ENCODE data around the gene CA5B. TPM values are rescaled to one million over a fixed set of nuclear protein-coding genes. Genes with fewer than 3 reads are reported as not detected.

Gene CA5B
- total RNA-seq, 1 donor from 2014 or later, result 7.5 TPM

- H3K27me3 Mint-ChIP-seq (ENCODE audit: low read depth), result peaks cover 5% of the 10 kb centered on the region
- no peaks in the 10 kb centered on the region for H3K36me3 Mint-ChIP-seq (ENCODE audit: low read depth)
- H3K27ac Mint-ChIP-seq (ENCODE audit: unreplicated experiment), result no peak overlapping the region
- peaks cover 17% of the 10 kb centered on the region for H3K4me1 Mint-ChIP-seq (ENCODE audit: low read depth)
- no peak for DNase-seq (ENCODE audit: low spot score)
- H3K9me3 Mint-ChIP-seq (ENCODE audit: low read depth), result no peaks in the 10 kb centered on the region
- TF ChIP-seq, protein P1, sequence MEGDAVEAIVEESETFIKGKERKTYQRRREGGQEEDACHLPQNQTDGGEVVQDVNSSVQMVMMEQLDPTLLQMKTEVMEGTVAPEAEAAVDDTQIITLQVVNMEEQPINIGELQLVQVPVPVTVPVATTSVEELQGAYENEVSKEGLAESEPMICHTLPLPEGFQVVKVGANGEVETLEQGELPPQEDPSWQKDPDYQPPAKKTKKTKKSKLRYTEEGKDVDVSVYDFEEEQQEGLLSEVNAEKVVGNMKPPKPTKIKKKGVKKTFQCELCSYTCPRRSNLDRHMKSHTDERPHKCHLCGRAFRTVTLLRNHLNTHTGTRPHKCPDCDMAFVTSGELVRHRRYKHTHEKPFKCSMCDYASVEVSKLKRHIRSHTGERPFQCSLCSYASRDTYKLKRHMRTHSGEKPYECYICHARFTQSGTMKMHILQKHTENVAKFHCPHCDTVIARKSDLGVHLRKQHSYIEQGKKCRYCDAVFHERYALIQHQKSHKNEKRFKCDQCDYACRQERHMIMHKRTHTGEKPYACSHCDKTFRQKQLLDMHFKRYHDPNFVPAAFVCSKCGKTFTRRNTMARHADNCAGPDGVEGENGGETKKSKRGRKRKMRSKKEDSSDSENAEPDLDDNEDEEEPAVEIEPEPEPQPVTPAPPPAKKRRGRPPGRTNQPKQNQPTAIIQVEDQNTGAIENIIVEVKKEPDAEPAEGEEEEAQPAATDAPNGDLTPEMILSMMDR (IDR thresholded peaks at IDR 0.05), result no peak
- H3K4me3 Mint-ChIP-seq (ENCODE audit: unreplicated experiment), result no peak overlapping the region
Measured at GRCh38 chrX:15714529-15714928, 23.5 kb upstream of the CA5B start.

GRCh38 chrX:15718283-15718970, 19.6 kb upstream of the CA5B start:
- Mint-ChIP-seq H3K4me1 (ENCODE audit: low read depth) (peaks cover 22% of the 10 kb centered on the region), H3K4me3 (ENCODE audit: unreplicated experiment) (no peak overlapping the region), H3K27me3 (ENCODE audit: low read depth) (peaks cover 5% of the 10 kb centered on the region), H3K9me3 (ENCODE audit: low read depth) (no peaks in the 10 kb centered on the region), H3K27ac (ENCODE audit: unreplicated experiment) (no peak overlapping the region), H3K36me3 (ENCODE audit: low read depth) (no peaks in the 10 kb centered on the region)
- TF ChIP-seq, protein P1 (IDR thresholded peaks at IDR 0.05), result no peak
- DNase-seq (ENCODE audit: low spot score), result no peak

- H3K4me1 Mint-ChIP-seq (ENCODE audit: low read depth), result peaks cover 21% of the 10 kb centered on the region
- no peak for DNase-seq (ENCODE audit: low spot score)
- H3K4me3 Mint-ChIP-seq (ENCODE audit: unreplicated experiment), result no peak overlapping the region
- no peaks in the 10 kb centered on the region for H3K36me3 Mint-ChIP-seq (ENCODE audit: low read depth)
- no peak overlapping the region for H3K27ac Mint-ChIP-seq (ENCODE audit: unreplicated experiment)
- H3K9me3 Mint-ChIP-seq (ENCODE audit: low read depth), result no peaks in the 10 kb centered on the region
- TF ChIP-seq, protein P1 (IDR thresholded peaks at IDR 0.05), result no peak
- peaks cover 5% of the 10 kb centered on the region for H3K27me3 Mint-ChIP-seq (ENCODE audit: low read depth)
Measured at GRCh38 chrX:15719324-15719968, 18.6 kb upstream of the CA5B start.

GRCh38 chrX:15721911-15722310, 16.2 kb upstream of the CA5B start:
- Mint-ChIP-seq H3K27me3 (ENCODE audit: low read depth) (peaks cover 5% of the 10 kb centered on the region), H3K36me3 (ENCODE audit: low read depth) (no peaks in the 10 kb centered on the region), H3K9me3 (ENCODE audit: low read depth) (no peaks in the 10 kb centered on the region), H3K27ac (ENCODE audit: unreplicated experiment) (no peak overlapping the region), H3K4me3 (ENCODE audit: unreplicated experiment) (no peak overlapping the region), H3K4me1 (ENCODE audit: low read depth) (peaks cover 17% of the 10 kb centered on the region)
- no peak for DNase-seq (ENCODE audit: low spot score)
- TF ChIP-seq, protein P1 (IDR thresholded peaks at IDR 0.05), result no peak

- TF ChIP-seq, protein P1 (IDR thresholded peaks at IDR 0.05), result no peak
- H3K27ac Mint-ChIP-seq (ENCODE audit: unreplicated experiment), result no peak overlapping the region
- H3K27me3 Mint-ChIP-seq (ENCODE audit: low read depth), result peaks cover 3% of the 10 kb centered on the region
- H3K9me3 Mint-ChIP-seq (ENCODE audit: low read depth), result no peaks in the 10 kb centered on the region
- peaks cover 9% of the 10 kb centered on the region for H3K4me1 Mint-ChIP-seq (ENCODE audit: low read depth)
- no peak overlapping the region for H3K4me3 Mint-ChIP-seq (ENCODE audit: unreplicated experiment)
- no peak for DNase-seq (ENCODE audit: low spot score)
- H3K36me3 Mint-ChIP-seq (ENCODE audit: low read depth), result peaks cover 3% of the 10 kb centered on the region
Measured at GRCh38 chrX:15723887-15724517, 14.1 kb upstream of the CA5B start.

Measured in chondrocyte (in vitro differentiated cells).